Stimulated activated CD8-positive, alpha-beta memory T cell treated with anti-CD3 and anti-CD28 coated beads, Interleukin-7, amount 100 ng/mL, for 4 hours (primary cell): Measurements from ENCODE around the gene MALRD1.

Experiments
- DNase-seq, 2 donors: peaks; one replicate each; pipeline ENCODE4 v3.0.0-alpha.2; 2020; ENCODE audit warnings: low read depth in 2 of 2

The MALRD1 gene

GRCh38 chr10:19577381-19577780 is 528.8 kb downstream of the MALRD1 start:
- no peak for DNase-seq

- DNase-seq = no peak
Measured at GRCh38 chr10:19577807-19578206, 529.2 kb downstream of the MALRD1 start.

- no peak for DNase-seq
Measured at GRCh38 chr10:19578571-19578970, 530.0 kb downstream of the MALRD1 start.

- no peak for DNase-seq
Measured at GRCh38 chr10:19579761-19580545, 531.4 kb downstream of the MALRD1 start.

GRCh38 chr10:19580691-19581090 is 532.1 kb downstream of the MALRD1 start:
- no peak for DNase-seq

- DNase-seq = no peak
Measured at GRCh38 chr10:19588608-19589007, 540.0 kb downstream of the MALRD1 start.

GRCh38 chr10:19592276-19592675 is 543.7 kb downstream of the MALRD1 start:
- DNase-seq = no peak

GRCh38 chr10:19595212-19595845 is 546.7 kb downstream of the MALRD1 start:
- no peak for DNase-seq

GRCh38 chr10:19605806-19606205 is 557.2 kb downstream of the MALRD1 start:
- no peak for DNase-seq

GRCh38 chr10:19606968-19607367 is 558.4 kb downstream of the MALRD1 start:
- DNase-seq = no peak

- DNase-seq = no peak
Measured at GRCh38 chr10:19611775-19612174, 563.2 kb downstream of the MALRD1 start.

GRCh38 chr10:19616966-19617365 is 568.4 kb downstream of the MALRD1 start:
- DNase-seq = no peak

- no peak for DNase-seq
Measured at GRCh38 chr10:19620811-19621210, 572.2 kb downstream of the MALRD1 start.

GRCh38 chr10:19623321-19623720 is 574.7 kb downstream of the MALRD1 start:
- no peak for DNase-seq

- DNase-seq = no peak
Measured at GRCh38 chr10:19626156-19626555, 577.6 kb downstream of the MALRD1 start.

GRCh38 chr10:19628767-19629560 is 580.4 kb downstream of the MALRD1 start:
- no peak for DNase-seq

- DNase-seq = no peak
Measured at GRCh38 chr10:19629567-19629966, 581.0 kb downstream of the MALRD1 start.

GRCh38 chr10:19634163-19634562 is 585.6 kb downstream of the MALRD1 start:
- DNase-seq = no peak

- no peak for DNase-seq
Measured at GRCh38 chr10:19638182-19638895, 589.7 kb downstream of the MALRD1 start.

GRCh38 chr10:19638896-19639233 is 590.3 kb downstream of the MALRD1 start:
- no peak for DNase-seq

- DNase-seq = no peak
Measured at GRCh38 chr10:19640566-19641263, 592.1 kb downstream of the MALRD1 start.
